Neuronal stem cell (in vitro differentiated cells): ENCODE results near the gene ACAD8. TPM values are rescaled to one million over a fixed set of nuclear protein-coding genes. Genes with fewer than 3 reads are reported as not detected.

Experiments used
- DNase-seq: peaks from one replicate; pipeline ENCODE4 v3.0.0-alpha.2; 2013; ENCODE audit warnings: low spot score
- H2AFZ ChIP-seq: one replicate; pipeline ENCODE4 v1.6.1; 2013; ENCODE audit warnings: mild to moderate bottlenecking, low read length, inconsistent platforms
- H2AK5ac ChIP-seq: 2 replicates; pipeline ENCODE4 v1.6.1; 2013; ENCODE audit warnings: low read depth, mild to moderate bottlenecking, inconsistent platforms, low read length, moderate library complexity, mixed read lengths
- H2BK120ac ChIP-seq: 2 replicates; pipeline ENCODE4 v1.6.1; 2013; ENCODE audit warnings: low read depth, mild to moderate bottlenecking, inconsistent platforms, low read length, moderate library complexity, mixed read lengths
- H2BK12ac ChIP-seq: one replicate; pipeline ENCODE4 v1.6.1; 2013; ENCODE audit warnings: low read length, inconsistent platforms
- H2BK15ac ChIP-seq: 2 replicates; pipeline ENCODE4 v1.6.1; 2013; ENCODE audit warnings: mild to moderate bottlenecking, low read length, inconsistent platforms, mixed read lengths
- H2BK5ac ChIP-seq: one replicate; pipeline ENCODE4 v1.6.1; 2013; ENCODE audit warnings: inconsistent platforms, mild to moderate bottlenecking, low read length, moderate library complexity
- H3K14ac ChIP-seq: one replicate; pipeline ENCODE4 v1.6.1; 2013; ENCODE audit warnings: low read length, inconsistent platforms
- H3K18ac ChIP-seq: 2 replicates; pipeline ENCODE4 v1.6.1; 2013; ENCODE audit warnings: low read length, inconsistent platforms
- H3K23ac ChIP-seq: 2 replicates; pipeline ENCODE4 v1.6.1; 2013; ENCODE audit warnings: low read depth, mild to moderate bottlenecking, mixed read lengths, low read length, inconsistent platforms; ENCODE audit not compliant: poor library complexity
- H3K27ac ChIP-seq: replicated peaks from 3 replicates; pipeline ENCODE4 v1.5.1; 2013; ENCODE audit warnings: low read length, inconsistent platforms
- H3K27me3 ChIP-seq, 3 experiments: 2 replicates each; pipeline ENCODE4 v1.6.1; 2013; ENCODE audit warnings: low read length in 3 of 3, mild to moderate bottlenecking in 2 of 3, inconsistent platforms in 1 of 3, low read depth in 1 of 3, mixed read lengths in 1 of 3, moderate library complexity in 1 of 3; ENCODE audit not compliant: control insufficient read depth in 3 of 3, insufficient read depth in 3 of 3
- H3K36me3 ChIP-seq, 2 donors: replicated peaks in 1 of 2; 2 replicates each; pipeline ENCODE4 v1.6.1; 2013; ENCODE audit warnings: low read length in 2 of 2; ENCODE audit not compliant: control insufficient read depth in 2 of 2, insufficient read depth in 2 of 2
- H3K4ac ChIP-seq: 2 replicates; pipeline ENCODE4 v1.6.1; 2013; ENCODE audit warnings: inconsistent platforms, mild to moderate bottlenecking, low read length, moderate library complexity
- H3K4me1 ChIP-seq, 2 donors: 1 replicate in 1 of 2; 2 replicates in 1 of 2; pipeline ENCODE4 v1.6.1; 2013; ENCODE audit warnings: low read length in 2 of 2, low read depth in 1 of 2; ENCODE audit not compliant: control insufficient read depth in 2 of 2, insufficient read depth in 1 of 2
- H3K4me2 ChIP-seq: one replicate; pipeline ENCODE4 v1.6.1; 2013; ENCODE audit warnings: mild to moderate bottlenecking, low read length, inconsistent platforms; ENCODE audit not compliant: insufficient read depth, poor library complexity, severe bottlenecking
- H3K4me3 ChIP-seq, 2 donors: 2 replicates each; pipeline ENCODE4 v1.5.1; 2013; ENCODE audit warnings: low read length in 2 of 2, mild to moderate bottlenecking in 2 of 2, inconsistent platforms in 1 of 2, moderate library complexity in 1 of 2
- H3K79me1 ChIP-seq: one replicate; pipeline ENCODE4 v1.6.1; 2013; ENCODE audit warnings: low read depth, mild to moderate bottlenecking, inconsistent platforms, low read length, moderate library complexity
- H3K9ac ChIP-seq: one replicate; pipeline ENCODE4 v1.6.1; 2013; ENCODE audit warnings: mild to moderate bottlenecking, low read depth, low read length, inconsistent platforms; ENCODE audit not compliant: poor library complexity
- H3K9me3 ChIP-seq, 2 donors: replicated peaks in 1 of 2; 2 replicates each; pipeline versions ENCODE3 to v1.6.1; 2013; ENCODE audit warnings: low read length in 2 of 2, mild to moderate bottlenecking in 2 of 2, inconsistent platforms in 1 of 2, low read depth in 1 of 2, mixed read lengths in 1 of 2, moderate library complexity in 1 of 2; ENCODE audit not compliant: control insufficient read depth in 2 of 2, insufficient read depth in 1 of 2
- H4K8ac ChIP-seq: one replicate; pipeline ENCODE4 v1.6.1; 2013; ENCODE audit warnings: low read depth, mild to moderate bottlenecking, inconsistent platforms, low read length, moderate library complexity
- H4K91ac ChIP-seq: one replicate; pipeline ENCODE4 v1.6.1; 2013; ENCODE audit warnings: low read length, low read depth, mild to moderate bottlenecking, inconsistent platforms; ENCODE audit not compliant: poor library complexity
- WGBS, 2 donors: extraction: QIAGEN DNeasy Blood & Tissue Kit; methylation state at CpG; one replicate each; pipeline ENCODE4 v1.1.7; 2013; ENCODE audit warnings: missing lambda C conversion rate in 2 of 2, mixed read lengths in 1 of 2; ENCODE audit not compliant: insufficient read length in 2 of 2, insufficient replicate concordance in 1 of 2; ENCODE audit errors: extremely low coverage in 2 of 2; 5-methylcytosine and 5-hydroxymethylcytosine counted together
- polyA plus RNA-seq, 2 experiments: library from polyadenylated mRNA; stranded (reverse); fragments of 200-250 nt; gene quantifications; one replicate each; pipeline ENCODE4 v1.2.3, GENCODE V29; 2013

The ACAD8 gene
- polyA plus RNA-seq (2013, experiment 1 of 2), result 16.1 TPM
- polyA plus RNA-seq (2013, experiment 2 of 2), result 15.8 TPM

GRCh38 chr11:134253188-134253993, at the start of gene ACAD8, which contains the start of gene THYN1:
ACAD8 (plus strand) TSS chr11:134253568; CDS start chr11:134253601, 33 bp downstream.
THYN1 (minus strand) TSS chr11:134253352; CDS start chr11:134252882, 470 bp downstream.
- no peak within 1 kb of the TSS for H4K91ac ChIP-seq
- H3K36me3 ChIP-seq, result peaks cover 15 to 47% of the 10 kb centered on the region in 2 donors
- H3K4me1 ChIP-seq, result peaks cover 0 to 3% of the 10 kb centered on the region in 2 donors
- no peak within 1 kb of the TSS for H3K4ac ChIP-seq
- WGBS, 2 donors, result no CpG with 5 or more reads among the region's 70 CpGs
- H2BK5ac ChIP-seq, result no peak within 1 kb of the TSS
- no peaks in the 10 kb centered on the region for H3K9me3 ChIP-seq
- H3K9ac ChIP-seq, result peak within 1 kb of the TSS; percentile 96
- peak within 1 kb of the TSS; percentile 90 for H3K18ac ChIP-seq
- H3K23ac ChIP-seq, result peak within 1 kb of the TSS; percentile 66
- H3K4me3 ChIP-seq, result peak within 1 kb of the TSS; percentile 67 to 93
- H2AK5ac ChIP-seq, result no peak within 1 kb of the TSS
- H4K8ac ChIP-seq, result no peak within 1 kb of the TSS
- H3K27me3 ChIP-seq, result no peaks in the 10 kb centered on the region
- peak; percentile 95 for DNase-seq
- H2BK120ac ChIP-seq, result no peak within 1 kb of the TSS
- H3K14ac ChIP-seq, result no peak within 1 kb of the TSS
- no peak within 1 kb of the TSS for H2BK12ac ChIP-seq
- H3K4me2 ChIP-seq, result peak within 1 kb of the TSS; percentile 79
- H2BK15ac ChIP-seq, result no peak within 1 kb of the TSS
- H3K79me1 ChIP-seq, result no peaks in the 10 kb centered on the region
- no peak within 1 kb of the TSS for H3K27ac ChIP-seq
- H2AFZ ChIP-seq, result peak within 1 kb of the TSS; percentile 98

DNA sequence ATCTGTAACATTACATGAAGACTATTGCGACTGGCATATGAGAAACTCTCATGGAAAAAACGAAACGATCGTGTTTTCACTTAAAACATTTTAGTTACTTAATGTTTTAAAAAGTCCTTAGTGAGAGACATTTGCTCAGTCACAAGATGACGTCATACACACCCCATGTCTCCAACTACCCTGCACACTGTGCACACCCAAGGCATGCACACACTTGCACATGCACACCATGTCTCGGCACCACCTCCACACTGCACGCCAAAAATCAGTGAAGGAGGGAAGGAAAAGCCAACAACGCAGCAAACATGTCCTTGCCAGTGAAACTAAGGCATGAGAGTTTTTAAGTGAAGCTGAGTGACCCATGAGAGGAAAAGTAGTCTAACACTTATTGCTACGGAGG, 47.6 kb upstream of the ACAD8 start:
- H2BK120ac ChIP-seq, result no peak overlapping the region
- WGBS, 2 donors, result no CpG with 5 or more reads among the region's 9 CpGs
- H3K36me3 ChIP-seq, result peaks cover 20 to 99% of the 10 kb centered on the region in 2 donors

DNA sequence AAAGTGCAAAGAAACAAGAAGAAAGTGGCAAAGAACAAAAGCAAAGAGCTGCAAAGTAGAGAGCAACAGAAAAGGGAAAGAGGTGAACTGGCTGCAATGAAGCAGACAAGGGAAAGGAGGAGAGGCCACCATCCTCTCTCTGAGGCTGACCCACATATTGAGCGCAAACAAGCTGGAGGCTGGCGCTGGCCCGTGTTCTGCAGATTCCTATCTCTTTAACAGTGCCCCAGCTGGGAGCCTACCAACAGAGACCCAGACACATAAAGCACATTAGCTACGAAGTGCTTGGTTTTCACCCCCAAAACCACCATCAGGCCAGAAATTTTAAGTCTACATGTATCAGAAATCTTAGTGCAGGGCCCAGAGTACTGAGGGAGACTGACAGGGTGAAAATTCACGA, 47.2 kb upstream of the ACAD8 start:
- Histone ChIP-seq H3K79me1 (no peaks in the 10 kb centered on the region), H3K14ac (no peak overlapping the region), H3K9ac (no peak overlapping the region), H3K27me3 (no peaks in the 10 kb centered on the region), H2BK5ac (no peak overlapping the region), H2BK12ac (no peak overlapping the region), H4K91ac (no peak overlapping the region), H2AK5ac (no peak overlapping the region), H2BK15ac (no peak overlapping the region), H3K4me2 (no peak overlapping the region), H2AFZ (no peak overlapping the region), H3K18ac (no peak overlapping the region), H3K4ac (no peak overlapping the region), H3K27ac (no peak overlapping the region), H3K4me1 (no peaks in the 10 kb centered on the region), H3K9me3 (no peaks in the 10 kb centered on the region), H3K23ac (no peak overlapping the region), H4K8ac (no peak overlapping the region), H3K36me3 (peaks cover 20 to 99% of the 10 kb centered on the region in 2 donors), H3K4me3 (no peak overlapping the region), H2BK120ac (no peak overlapping the region)
- no CpG with 5 or more reads among the region's 5 CpGs for WGBS, 2 donors
- no peak for DNase-seq

More for the DNA sequence above, 47.6 kb upstream of the ACAD8 start:
- H3K4ac ChIP-seq, result no peak overlapping the region
- no peak overlapping the region for H3K18ac ChIP-seq
- H3K9me3 ChIP-seq, result no peaks in the 10 kb centered on the region
- no peak overlapping the region for H4K91ac ChIP-seq
- H4K8ac ChIP-seq, result no peak overlapping the region
- H2AFZ ChIP-seq, result no peak overlapping the region
- H3K4me2 ChIP-seq, result no peak overlapping the region
- no peak overlapping the region for H3K9ac ChIP-seq
- no peak overlapping the region for H3K27ac ChIP-seq
- no peak overlapping the region for H3K4me3 ChIP-seq
- no peak overlapping the region for H3K14ac ChIP-seq
- no peaks in the 10 kb centered on the region for H3K27me3 ChIP-seq
- no peak overlapping the region for H2BK5ac ChIP-seq
- DNase-seq, result no peak
- no peaks in the 10 kb centered on the region for H3K79me1 ChIP-seq
- H3K23ac ChIP-seq, result no peak overlapping the region
- H3K4me1 ChIP-seq, result no peaks in the 10 kb centered on the region
- H2BK15ac ChIP-seq, result no peak overlapping the region
- no peak overlapping the region for H2AK5ac ChIP-seq
- H2BK12ac ChIP-seq, result no peak overlapping the region

DNA sequence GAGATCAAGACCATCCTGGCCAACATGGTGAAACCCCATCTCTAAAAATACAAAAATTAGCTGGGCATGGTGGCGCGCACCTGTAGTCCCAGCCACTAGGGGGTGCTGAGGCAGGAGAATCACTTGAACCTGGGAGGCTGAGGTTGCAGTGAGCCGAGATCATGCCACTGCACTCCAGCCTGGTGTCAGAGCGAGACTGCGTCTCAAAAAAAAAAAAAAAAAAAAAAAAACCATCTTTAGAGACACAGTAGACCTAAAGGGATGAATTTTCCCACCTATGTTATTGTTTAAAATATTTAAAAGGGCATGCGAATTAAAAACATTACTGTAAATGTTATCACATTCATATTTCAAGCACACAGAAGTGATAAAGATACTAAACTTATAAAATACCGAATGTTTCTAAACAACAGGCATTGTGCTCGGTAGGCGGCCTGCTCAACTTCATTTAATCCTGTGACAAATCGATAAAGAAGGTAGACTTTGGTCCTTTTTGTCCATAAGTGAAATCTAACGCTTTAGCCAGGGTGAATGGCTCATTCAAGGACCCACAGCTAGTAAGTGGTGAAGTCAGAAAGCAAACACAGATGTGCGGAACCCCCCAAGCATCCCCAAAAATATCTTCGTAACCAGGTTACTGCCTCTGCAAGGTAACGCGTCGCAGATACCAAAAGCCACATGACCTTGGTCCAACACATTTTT, 45.7 kb upstream of the ACAD8 start:
- no peak overlapping the region for H3K18ac ChIP-seq
- H3K27me3 ChIP-seq, result no peaks in the 10 kb centered on the region
- peaks cover 16 to 98% of the 10 kb centered on the region in 2 donors for H3K36me3 ChIP-seq
- no peak for DNase-seq
- no peak overlapping the region for H2BK12ac ChIP-seq
- no peak overlapping the region for H2AFZ ChIP-seq
- H2BK120ac ChIP-seq, result no peak overlapping the region
- no peak overlapping the region for H3K4me3 ChIP-seq
- no peak overlapping the region for H4K91ac ChIP-seq
- no peak overlapping the region for H3K27ac ChIP-seq
- H3K23ac ChIP-seq, result no peak overlapping the region
- no peak overlapping the region for H3K9ac ChIP-seq
- H3K79me1 ChIP-seq, result no peaks in the 10 kb centered on the region
- no peak overlapping the region for H2BK5ac ChIP-seq
- no peaks in the 10 kb centered on the region for H3K4me1 ChIP-seq
- H3K14ac ChIP-seq, result no peak overlapping the region
- H3K4ac ChIP-seq, result no peak overlapping the region
- H3K4me2 ChIP-seq, result no peak overlapping the region
- H2AK5ac ChIP-seq, result no peak overlapping the region
- H2BK15ac ChIP-seq, result no peak overlapping the region
- H4K8ac ChIP-seq, result no peak overlapping the region
- H3K9me3 ChIP-seq, result no peaks in the 10 kb centered on the region
- no CpG with 5 or more reads among the region's 16 CpGs for WGBS, 2 donors
